K562 (cell line): Measurements from ENCODE around the gene DAZAP1. TPM values are rescaled to one million over a fixed set of nuclear protein-coding genes. Genes with fewer than 3 reads are reported as not detected.

Experiments
- IRF2 ChIP-seq: sonication (generic); formaldehyde crosslinking; IDR thresholded peaks from 2 replicates; pipeline ENCODE4 v1.8.1; 2022; ENCODE audit warnings: mild to moderate bottlenecking, missing genetic modification reagents
- JUND ChIP-seq, 2 experiments: IDR thresholded peaks; 2 replicates in 1 of 2; 3 replicates in 1 of 2; pipeline ENCODE4 v1.6.1; 2011; ENCODE audit warnings: borderline replicate concordance in 2 of 2, low read depth in 2 of 2, low read length in 2 of 2, improper control_type of control experiment in 1 of 2, missing biosample characterization in 1 of 2, missing genetic modification characterization in 1 of 2, missing genetic modification reagents in 1 of 2
- KAT7 ChIP-seq: sonication (generic); formaldehyde crosslinking; IDR thresholded peaks from 2 replicates; pipeline ENCODE4 v1.8.0; 2022; ENCODE audit warnings: missing genetic modification reagents, mild to moderate bottlenecking, borderline replicate concordance
- MGA ChIP-seq: fragments of 450-650 bp; IDR thresholded peaks from 2 replicates; pipeline ENCODE4 v1.6.1; 2016; ENCODE audit warnings: mild to moderate bottlenecking, moderate library complexity
- U2AF1 ChIP-seq: fragments of 200-400 bp; formaldehyde crosslinking; optimal IDR thresholded peaks from 2 replicates; pipeline ENCODE3; 2017; ENCODE audit warnings: mild to moderate bottlenecking, low read depth, low read length, moderate library complexity
- ZNF583 ChIP-seq: fragments of 250-450 bp; sonication (Bioruptor Pico); IDR thresholded peaks from 2 replicates; pipeline ENCODE4 v1.4.0; 2020
- ZNF764 ChIP-seq: fragments of 250-450 bp; sonication (Bioruptor Pico); IDR thresholded peaks from 2 replicates; pipeline ENCODE4 v1.4.0; 2020; ENCODE audit warnings: low read depth, mild to moderate bottlenecking, moderate library complexity
- polyA plus RNA-seq, 8 experiments: library from polyadenylated mRNA; depleted of rRNA in 4 of 8; stranded (reverse) in 5 of 8; unstranded in 3 of 8; fragments of >200 nt; fragmentation: Nextera tagmentation in 2 of 8; fragmentation: Illumina TruSeq in 1 of 8; extraction: Ambion mirVana in 2 of 8; extraction: Trizol in 1 of 8; gene quantifications; 2 replicates each; pipeline versions ENCODE4 v1.2.1 to v1.2.3, GENCODE V29; 2011 to 2014; ENCODE audit warnings: inconsistent platforms in 1 of 8, missing spikeins in 1 of 8
- total RNA-seq, 7 experiments: library from RNA; depleted of rRNA in 6 of 7; stranded (reverse); fragments of >200 nt in 6 of 7; fragmentation: Illumina TruSeq in 2 of 7; extraction: Trizol in 2 of 7; gene quantifications; 2 replicates each; pipeline versions ENCODE4 v1.2.1 to v1.2.3, GENCODE V29; 2011 to 2021; ENCODE audit warnings: low replicate concordance in 1 of 7
- TF ChIP-seq, protein P1 (sequence below): sonication (generic); formaldehyde crosslinking; IDR thresholded peaks from 2 replicates; pipeline ENCODE4 v1.8.0; 2023; ENCODE audit warnings: missing genetic modification reagents, mild to moderate bottlenecking, borderline replicate concordance

The DAZAP1 gene
- total and polyA plus RNA-seq, 9 of the 15 experiments (the other 6 are each of a cell fraction or from before 2014, with no cell fraction given): 10.8 to 289 (median 142) TPM

DNA sequence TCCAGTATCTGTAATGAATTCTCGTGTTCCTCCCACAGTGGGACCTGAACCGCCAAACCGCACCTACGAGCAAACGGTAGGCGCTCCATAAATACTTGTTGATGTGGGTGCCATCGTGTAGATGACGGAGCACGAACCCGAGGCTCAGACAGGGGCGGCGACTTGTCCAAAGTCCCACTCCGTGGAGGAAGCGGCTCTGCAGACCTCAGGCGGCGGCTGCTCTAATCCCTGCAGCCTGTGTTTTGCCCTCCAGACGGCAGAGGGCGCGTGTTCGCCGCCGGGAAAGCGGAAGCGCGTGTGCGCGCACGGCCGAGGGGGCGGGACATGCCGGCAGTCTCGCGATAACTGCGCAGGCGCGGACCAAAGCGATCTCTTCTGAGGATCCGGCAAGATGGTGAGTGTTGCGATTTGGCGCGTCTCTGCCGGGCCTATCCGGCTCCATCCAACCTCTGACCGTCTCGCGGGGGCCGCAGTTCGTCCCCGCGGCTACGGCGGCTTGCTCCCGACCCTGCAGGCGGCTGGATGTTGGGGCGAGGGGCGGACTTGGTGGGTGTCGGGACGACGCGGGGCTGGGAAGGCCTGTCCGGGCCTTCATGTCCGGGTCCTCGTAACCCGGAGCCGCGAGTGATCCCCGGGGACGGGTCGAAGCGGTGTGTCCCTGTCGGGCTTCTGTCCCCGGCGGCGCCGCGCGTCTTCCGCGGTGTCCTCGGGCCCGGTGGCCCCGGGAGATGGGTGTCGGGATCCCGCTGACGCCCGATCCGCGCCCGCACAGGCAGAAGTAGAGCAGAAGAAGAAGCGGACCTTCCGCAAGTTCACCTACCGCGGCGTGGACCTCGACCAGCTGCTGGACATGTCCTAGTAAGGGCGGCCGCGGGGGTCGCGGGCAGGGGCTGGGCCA is 30.9 kb downstream of the DAZAP1 start, which contains the start of gene RPS15 (continued):
- peak; percentile 46 for TF ChIP-seq MGA
- no peak for TF ChIP-seq ZNF583 (CRISPR knock-in tag)
- no peak for TF ChIP-seq ZNF764 (CRISPR knock-in tag)
- TF ChIP-seq JUND (IDR thresholded peaks at IDR 0.05; ENCODE audit: borderline replicate concordance, low read depth, low read length): peak; percentile 72
- no peak; the same call in 2 of the 3 replicates for TF ChIP-seq JUND (tag; IDR thresholded peaks at IDR 0.05; ENCODE audit: borderline replicate concordance, low read depth, low read length)
- peak; percentile 83 for TF ChIP-seq KAT7 (CRISPR knock-in tag)
- TF ChIP-seq, protein P1, sequence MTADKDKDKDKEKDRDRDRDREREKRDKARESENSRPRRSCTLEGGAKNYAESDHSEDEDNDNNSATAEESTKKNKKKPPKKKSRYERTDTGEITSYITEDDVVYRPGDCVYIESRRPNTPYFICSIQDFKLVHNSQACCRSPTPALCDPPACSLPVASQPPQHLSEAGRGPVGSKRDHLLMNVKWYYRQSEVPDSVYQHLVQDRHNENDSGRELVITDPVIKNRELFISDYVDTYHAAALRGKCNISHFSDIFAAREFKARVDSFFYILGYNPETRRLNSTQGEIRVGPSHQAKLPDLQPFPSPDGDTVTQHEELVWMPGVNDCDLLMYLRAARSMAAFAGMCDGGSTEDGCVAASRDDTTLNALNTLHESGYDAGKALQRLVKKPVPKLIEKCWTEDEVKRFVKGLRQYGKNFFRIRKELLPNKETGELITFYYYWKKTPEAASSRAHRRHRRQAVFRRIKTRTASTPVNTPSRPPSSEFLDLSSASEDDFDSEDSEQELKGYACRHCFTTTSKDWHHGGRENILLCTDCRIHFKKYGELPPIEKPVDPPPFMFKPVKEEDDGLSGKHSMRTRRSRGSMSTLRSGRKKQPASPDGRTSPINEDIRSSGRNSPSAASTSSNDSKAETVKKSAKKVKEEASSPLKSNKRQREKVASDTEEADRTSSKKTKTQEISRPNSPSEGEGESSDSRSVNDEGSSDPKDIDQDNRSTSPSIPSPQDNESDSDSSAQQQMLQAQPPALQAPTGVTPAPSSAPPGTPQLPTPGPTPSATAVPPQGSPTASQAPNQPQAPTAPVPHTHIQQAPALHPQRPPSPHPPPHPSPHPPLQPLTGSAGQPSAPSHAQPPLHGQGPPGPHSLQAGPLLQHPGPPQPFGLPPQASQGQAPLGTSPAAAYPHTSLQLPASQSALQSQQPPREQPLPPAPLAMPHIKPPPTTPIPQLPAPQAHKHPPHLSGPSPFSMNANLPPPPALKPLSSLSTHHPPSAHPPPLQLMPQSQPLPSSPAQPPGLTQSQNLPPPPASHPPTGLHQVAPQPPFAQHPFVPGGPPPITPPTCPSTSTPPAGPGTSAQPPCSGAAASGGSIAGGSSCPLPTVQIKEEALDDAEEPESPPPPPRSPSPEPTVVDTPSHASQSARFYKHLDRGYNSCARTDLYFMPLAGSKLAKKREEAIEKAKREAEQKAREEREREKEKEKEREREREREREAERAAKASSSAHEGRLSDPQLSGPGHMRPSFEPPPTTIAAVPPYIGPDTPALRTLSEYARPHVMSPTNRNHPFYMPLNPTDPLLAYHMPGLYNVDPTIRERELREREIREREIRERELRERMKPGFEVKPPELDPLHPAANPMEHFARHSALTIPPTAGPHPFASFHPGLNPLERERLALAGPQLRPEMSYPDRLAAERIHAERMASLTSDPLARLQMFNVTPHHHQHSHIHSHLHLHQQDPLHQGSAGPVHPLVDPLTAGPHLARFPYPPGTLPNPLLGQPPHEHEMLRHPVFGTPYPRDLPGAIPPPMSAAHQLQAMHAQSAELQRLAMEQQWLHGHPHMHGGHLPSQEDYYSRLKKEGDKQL (CRISPR knock-in tag): no peak
- TF ChIP-seq IRF2 (CRISPR knock-in tag): no peak
- TF ChIP-seq U2AF1: peak; percentile 96
